H1 (cell line): ENCODE measurements around the gene UHRF2. TPM values are rescaled to one million over a fixed set of nuclear protein-coding genes. Genes with fewer than 3 reads are reported as not detected.

Experiments
- CTCF ChIA-PET: fragments of 300-600 bp; sonication (Branson Sonifier 250); formaldehyde crosslinking; loops from one replicate; lab custom pipeline; 2021; ENCODE audit not compliant: partially characterized antibody; lab: Charles Lee
- POLR2A ChIA-PET: fragments of 300-600 bp; sonication (Branson Sonifier 250); formaldehyde crosslinking; loops from one replicate; lab custom pipeline; 2021; ENCODE audit warnings: inconsistent platforms; ENCODE audit not compliant: partially characterized antibody; lab: Charles Lee
- DNase-seq, 2 experiments: peaks; one replicate each; pipeline versions ENCODE4 v3.0.0 to v3.0.0-alpha.2; 2010 to 2022; ENCODE audit warnings: low spot score in 2 of 2, low read depth in 1 of 2, mixed read lengths in 1 of 2
- FAIRE-seq: peaks from 2 replicates; lab custom pipeline; 2011; peaks lifted over from hg19 to GRCh38; lab: Jason Lieb, UNC
- H2AFZ ChIP-seq: 2 replicates; pipeline ENCODE4 v1.8.1; 2012; ENCODE audit warnings: low read length, inconsistent platforms
- H2AK5ac ChIP-seq: 2 replicates; pipeline ENCODE4 v1.6.1; 2013; ENCODE audit warnings: low read depth, low read length
- H2BK120ac ChIP-seq: replicated peaks from 2 replicates; pipeline ENCODE3; 2013; ENCODE audit warnings: low read depth, low read length, inconsistent platforms
- H2BK12ac ChIP-seq: 2 replicates; pipeline ENCODE4 v1.6.1; 2013; ENCODE audit warnings: low read depth, low read length
- H2BK15ac ChIP-seq: 2 replicates; pipeline ENCODE4 v1.6.1; 2013; ENCODE audit warnings: low read length
- H2BK20ac ChIP-seq: 2 replicates; pipeline ENCODE4 v1.6.1; 2013; ENCODE audit warnings: low read length
- H2BK5ac ChIP-seq: 2 replicates; pipeline ENCODE4 v1.6.1; 2013; ENCODE audit warnings: low read depth, low read length
- H3K14ac ChIP-seq: 2 replicates; pipeline ENCODE4 v1.6.1; 2013; ENCODE audit warnings: inconsistent platforms; ENCODE audit not compliant: insufficient read length
- H3K18ac ChIP-seq: 2 replicates; pipeline ENCODE4 v1.6.1; 2013; ENCODE audit warnings: low read length; ENCODE audit errors: extremely low read depth
- H3K23ac ChIP-seq: 2 replicates; pipeline ENCODE4 v1.6.1; 2013; ENCODE audit warnings: inconsistent platforms; ENCODE audit not compliant: insufficient read length
- H3K23me2 ChIP-seq: 2 replicates; pipeline ENCODE4 v1.6.1; 2013; ENCODE audit warnings: low read depth, low read length
- H3K27ac ChIP-seq: 2 replicates; pipeline ENCODE4 v1.6.1; 2011; ENCODE audit warnings: low read depth, low read length, inconsistent platforms
- H3K27me3 ChIP-seq, 4 experiments: replicated peaks in 1 of 4; 1 replicate in 1 of 4; 2 replicates in 3 of 4; pipeline versions ENCODE4 v1.6.1 to v1.8.1; 2011 to 2013; ENCODE audit warnings: low read length in 3 of 4, mild to moderate bottlenecking in 3 of 4, inconsistent platforms in 2 of 4, mixed read lengths in 2 of 4, moderate library complexity in 1 of 4; ENCODE audit not compliant: control insufficient read depth in 3 of 4, insufficient read depth in 3 of 4; ENCODE audit errors: extremely low read depth in 1 of 4
- H3K36me3 ChIP-seq, 4 experiments: 2 replicates each; pipeline versions ENCODE4 v1.6.1 to v1.8.1; 2011 to 2013; ENCODE audit warnings: mild to moderate bottlenecking in 4 of 4, low read length in 3 of 4, moderate library complexity in 2 of 4, control low read depth in 1 of 4, inconsistent platforms in 1 of 4; ENCODE audit not compliant: insufficient read depth in 4 of 4, control insufficient read depth in 2 of 4
- H3K4ac ChIP-seq: replicated peaks from 2 replicates; pipeline ENCODE3; 2013; ENCODE audit warnings: low read length, low read depth, mixed read lengths, inconsistent platforms; ENCODE audit not compliant: insufficient read length
- H3K4me1 ChIP-seq, 4 experiments: replicated peaks in 1 of 4; 1 replicate in 1 of 4; 2 replicates in 3 of 4; pipeline versions ENCODE4 v1.6.1 to v1.8.1; 2011 to 2013; ENCODE audit warnings: low read length in 3 of 4, inconsistent platforms in 2 of 4, mixed read lengths in 1 of 4; ENCODE audit not compliant: insufficient read depth in 4 of 4, control insufficient read depth in 3 of 4
- H3K4me2 ChIP-seq, 2 experiments: 2 replicates each; pipeline versions ENCODE4 v1.6.1 to v1.8.1; 2011 to 2013; ENCODE audit warnings: low read depth in 2 of 2, low read length in 2 of 2, control low read depth in 1 of 2, inconsistent platforms in 1 of 2, mild to moderate bottlenecking in 1 of 2; ENCODE audit not compliant: insufficient read depth in 1 of 2
- H3K4me3 ChIP-seq, 4 experiments: fragments of 200-600, 300-600 bp in 1 of 4; sonication (generic), shearing (Covaris generic), sonication (Bioruptor Twin) in 1 of 4; 2 replicates each; pipeline versions ENCODE4 v1.5.1 to v1.8.1; 2011 to 2016; ENCODE audit warnings: low read length in 4 of 4, low read depth in 3 of 4, control low read depth in 2 of 4, inconsistent platforms in 2 of 4, mild to moderate bottlenecking in 2 of 4, mixed read lengths in 1 of 4, moderate library complexity in 1 of 4; ENCODE audit not compliant: insufficient read depth in 2 of 4; ENCODE audit errors: extremely low read depth in 1 of 4
- H3K56ac ChIP-seq: replicated peaks from 2 replicates; pipeline ENCODE3; 2013; ENCODE audit warnings: low read depth, mild to moderate bottlenecking, mixed read lengths, low read length, inconsistent platforms; ENCODE audit not compliant: insufficient read length
- H3K79me1 ChIP-seq: 2 replicates; pipeline ENCODE4 v1.6.1; 2013; ENCODE audit warnings: low read depth, low read length, control low read depth
- H3K79me2 ChIP-seq, 2 experiments: 2 replicates each; pipeline versions ENCODE4 v1.6.1 to v1.8.1; 2012 to 2013; ENCODE audit warnings: low read length in 2 of 2, mild to moderate bottlenecking in 2 of 2, inconsistent platforms in 1 of 2; ENCODE audit not compliant: insufficient read depth in 2 of 2, control insufficient read depth in 1 of 2
- H3K9ac ChIP-seq, 4 experiments: replicated peaks in 1 of 4; 1 replicate in 1 of 4; 2 replicates in 3 of 4; pipeline versions ENCODE4 v1.6.1 to v1.8.1; 2011 to 2013; ENCODE audit warnings: low read depth in 3 of 4, low read length in 3 of 4, control low read depth in 2 of 4, mild to moderate bottlenecking in 2 of 4, moderate library complexity in 2 of 4, inconsistent platforms in 1 of 4; ENCODE audit errors: extremely low read depth in 1 of 4
- H3K9me3 ChIP-seq, 2 experiments: 2 replicates each; pipeline versions ENCODE4 v1.6.1 to v1.8.1; 2012 to 2013; ENCODE audit warnings: mild to moderate bottlenecking in 2 of 2, moderate library complexity in 2 of 2, control low read depth in 1 of 2, inconsistent platforms in 1 of 2, low read depth in 1 of 2, low read length in 1 of 2, mixed read lengths in 1 of 2; ENCODE audit not compliant: insufficient read depth in 2 of 2
- H4K20me1 ChIP-seq, 2 experiments: replicated peaks in 1 of 2; 2 replicates each; pipeline versions ENCODE3 to v1.8.1; 2011 to 2013; ENCODE audit warnings: inconsistent platforms in 2 of 2, low read length in 2 of 2, mild to moderate bottlenecking in 1 of 2; ENCODE audit not compliant: insufficient read depth in 2 of 2, control insufficient read depth in 1 of 2
- H4K5ac ChIP-seq: 2 replicates; pipeline ENCODE4 v1.6.1; 2013; ENCODE audit warnings: low read length, low read depth, mixed read lengths, inconsistent platforms; ENCODE audit not compliant: insufficient read length
- H4K8ac ChIP-seq: 2 replicates; pipeline ENCODE4 v1.8.0; 2013; ENCODE audit warnings: mild to moderate bottlenecking, moderate library complexity, low read length, inconsistent platforms; ENCODE audit not compliant: insufficient read depth; ENCODE audit errors: extremely low read depth
- H4K91ac ChIP-seq: replicated peaks from 2 replicates; pipeline ENCODE3; 2013; ENCODE audit warnings: low read length, mixed read lengths, inconsistent platforms; ENCODE audit not compliant: insufficient read length
- BRCA1 ChIP-seq: IDR thresholded peaks from 2 replicates; pipeline ENCODE4 v1.6.1; 2012; ENCODE audit warnings: low read depth, low read length, improper control_type of control experiment
- CEBPB ChIP-seq: IDR thresholded peaks from 2 replicates; pipeline ENCODE4 v1.6.1; 2012; ENCODE audit warnings: low read depth, low read length
- KDM5A ChIP-seq: fragments of 200-600 bp; IDR thresholded peaks from 2 replicates; pipeline ENCODE4 v1.7.1; 2012; ENCODE audit warnings: mild to moderate bottlenecking, low read length, inconsistent platforms, mixed read lengths
- NANOG ChIP-seq: IDR thresholded peaks from 2 replicates; pipeline ENCODE4 v1.6.1; 2011; ENCODE audit warnings: low read length, low read depth, mild to moderate bottlenecking, inconsistent platforms; ENCODE audit not compliant: insufficient read depth, poor library complexity, severe bottlenecking
- PHF8 ChIP-seq: fragments of 200-600 bp; sonication (generic); conservative IDR thresholded peaks from 2 replicates; pipeline ENCODE4 v1.7.1; 2012; ENCODE audit warnings: low read depth, mild to moderate bottlenecking, inconsistent platforms, low read length, moderate library complexity
- POLR2A ChIP-seq, 2 experiments: IDR thresholded peaks; 1 replicate in 1 of 2; 2 replicates in 1 of 2; pipeline ENCODE4 v1.6.1; 2011; ENCODE audit warnings: low read depth in 2 of 2, low read length in 2 of 2, mild to moderate bottlenecking in 2 of 2; ENCODE audit errors: control extremely low read depth in 1 of 2
- RBBP5 ChIP-seq: IDR thresholded peaks from 2 replicates; pipeline ENCODE4 v1.7.1; 2012; ENCODE audit warnings: low read depth, mild to moderate bottlenecking, inconsistent platforms, low read length, moderate library complexity, borderline replicate concordance
- RXRA ChIP-seq: IDR thresholded peaks from 2 replicates; pipeline ENCODE4 v1.6.1; 2011; ENCODE audit warnings: low read depth, mild to moderate bottlenecking, low read length, moderate library complexity; ENCODE audit not compliant: insufficient read depth
- SIN3A ChIP-seq, 2 experiments: IDR thresholded peaks in 1 of 2; conservative IDR thresholded peaks in 1 of 2; 2 replicates each; pipeline ENCODE4 v1.6.1; 2011 to 2012; ENCODE audit warnings: low read length in 2 of 2, improper control_type of control experiment in 1 of 2, low read depth in 1 of 2, mild to moderate bottlenecking in 1 of 2
- SIX5 ChIP-seq: IDR thresholded peaks from 2 replicates; pipeline ENCODE4 v1.6.1; 2011; ENCODE audit warnings: mild to moderate bottlenecking, low read depth, low read length
- SP1 ChIP-seq: IDR thresholded peaks from 2 replicates; pipeline ENCODE4 v1.6.1; 2011; ENCODE audit warnings: low read depth, low read length
- SUZ12 ChIP-seq: fragments of 200-600 bp; sonication (generic); IDR thresholded peaks from 2 replicates; pipeline ENCODE4 v1.6.1; 2012; ENCODE audit warnings: mild to moderate bottlenecking, inconsistent platforms, low read length, moderate library complexity, mixed read lengths
- TAF1 ChIP-seq: IDR thresholded peaks from 2 replicates; pipeline ENCODE4 v1.6.1; 2011; ENCODE audit warnings: mild to moderate bottlenecking, low read depth, low read length
- TCF12 ChIP-seq: IDR thresholded peaks from 2 replicates; pipeline ENCODE4 v1.6.1; 2011; ENCODE audit warnings: low read depth, mild to moderate bottlenecking, low read length
- TEAD4 ChIP-seq: IDR thresholded peaks from 2 replicates; pipeline ENCODE4 v1.6.1; 2012; ENCODE audit warnings: low read depth, low read length, inconsistent platforms, mixed read lengths
- ZNF274 ChIP-seq: IDR thresholded peaks from 2 replicates; pipeline ENCODE4 v1.7.0; 2012; ENCODE audit warnings: low read length, borderline replicate concordance; ENCODE audit errors: extremely low read depth
- polyA plus RNA-seq, 7 experiments: library from polyadenylated mRNA; depleted of rRNA in 3 of 7; stranded (reverse) in 5 of 7; unstranded in 2 of 7; fragments of >200 nt in 5 of 7; fragments of 200-250 nt in 2 of 7; gene quantifications; 1 replicate in 5 of 7; 2 replicates in 1 of 7; 4 replicates in 1 of 7; pipeline versions ENCODE4 v1.2.1 to v1.2.3, GENCODE V29; 2011 to 2013; ENCODE audit warnings: missing spikeins in 2 of 7, mixed read lengths in 2 of 7
- total RNA-seq: library from RNA; stranded (reverse); fragmentation: NEBNext Ultra II Directional; extraction: Animal tissue kit (Norgen Biotek cat#: 25700); gene quantifications from 2 replicates; pipeline ENCODE4 v1.2.1, GENCODE V29; 2021

Gene UHRF2
- total and polyA plus RNA-seq, 2 of the 8 experiments (the other 6 are each of a cell fraction or from before 2014, with no cell fraction given), result 31.8 to 48.0 TPM

- Histone ChIP-seq H3K9ac (no peak overlapping the region), H3K56ac (no peak overlapping the region), H2AK5ac (no peak overlapping the region), H3K4me1 (no peaks in the 10 kb centered on the region), H3K36me3 (no peaks in the 10 kb centered on the region), H2BK15ac (no peak overlapping the region), H3K79me2 (no peaks in the 10 kb centered on the region), H3K27ac (no peak overlapping the region), H3K4me3 (no peak overlapping the region), H3K4ac (no peak overlapping the region)
- FAIRE-seq, result no peak
- TF ChIP-seq TCF12 (no peak), TAF1 (no peak), TEAD4 (no peak), SIN3A (conservative IDR thresholded peaks at IDR 0.05 in 1 of 2, IDR thresholded peaks at IDR 0.05 in 1 of 2; ENCODE audit: low read depth in 1 of 2, low read length in 2 of 2) (no peak), SIX5 (no peak), SP1 (no peak), ZNF274 (no peak), RXRA (no peak), KDM5A (no peak), POLR2A (IDR thresholded peaks at IDR 0.05; ENCODE audit: control extremely low read depth in 1 of 2, low read depth in 2 of 2, low read length in 2 of 2) (no peak), SUZ12 (no peak), PHF8 (no peak), BRCA1 (no peak), CEBPB (no peak), RBBP5 (no peak), NANOG (no peak)
- TF ChIP-seq, all 59 proteins: peak for 0
- Histone ChIP-seq H2BK12ac (no peak overlapping the region), H3K4me2 (no peak overlapping the region), H3K23ac (no peak overlapping the region), H3K23me2 (no peaks in the 10 kb centered on the region), H3K27me3 (no peaks in the 10 kb centered on the region), H2BK5ac (no peak overlapping the region), H4K5ac (no peak overlapping the region), H3K18ac (no peak overlapping the region), H3K14ac (no peak overlapping the region), H3K79me1 (no peaks in the 10 kb centered on the region), H2BK120ac (no peak overlapping the region), H2AFZ (no peak overlapping the region), H2BK20ac (no peak overlapping the region), H4K8ac (no peak overlapping the region), H4K91ac (no peak overlapping the region), H4K20me1 (no peaks in the 10 kb centered on the region), H3K9me3 (no peaks in the 10 kb centered on the region)
- CTCF ChIA-PET, result interaction anchor here (0.6 kb wide), 1 partner anchor 50 kb away, joined by 3 read pairs; no protein-coding TSS in a partner anchor
- POLR2A ChIA-PET, result no interaction called here
- no peak for DNase-seq
Observed at GRCh38 chr9:6405371-6405770, 7.6 kb upstream of the UHRF2 start.
